SU-DHL-6 (cell line): Measurements from ENCODE around the gene SEPHS1.

ENCODE experiments used
- H2AFZ ChIP-seq: fragments of 200-600 bp; sonication (generic); 2 replicates; pipeline ENCODE4 v1.6.1; 2014; ENCODE audit warnings: low read depth, mild to moderate bottlenecking, moderate library complexity, mixed read lengths, antibody characterized with exemption, low read length; ENCODE audit not compliant: severe bottlenecking
- H3F3A ChIP-seq: fragments of 200-600 bp; shearing (Covaris generic); 2 replicates; pipeline ENCODE4 v1.6.0; 2016; ENCODE audit warnings: antibody characterized with exemption, mild to moderate bottlenecking; ENCODE audit not compliant: insufficient read depth
- H3K27ac ChIP-seq: fragments of 200-600 bp; sonication (generic); 2 replicates; pipeline ENCODE4 v1.5.1; 2016; ENCODE audit warnings: low read depth, mild to moderate bottlenecking, low read length, moderate library complexity, mixed read lengths
- H3K27me3 ChIP-seq: fragments of 200-600 bp; sonication (generic), shearing (Covaris generic); 2 replicates; pipeline ENCODE4 v1.6.0; 2014; ENCODE audit warnings: mild to moderate bottlenecking, low read length
- H3K36me3 ChIP-seq: fragments of 200-600 bp; sonication (generic); 2 replicates; pipeline ENCODE4 v1.6.1; 2014; ENCODE audit warnings: mild to moderate bottlenecking, low read length, mixed read lengths
- H3K4me2 ChIP-seq: fragments of 300-600, 200-600 bp; shearing (Covaris generic), sonication (generic); 2 replicates; pipeline ENCODE4 v1.6.0; 2014; ENCODE audit warnings: low read length, low read depth, mild to moderate bottlenecking; ENCODE audit not compliant: poor library complexity, severe bottlenecking
- H3K4me3 ChIP-seq: fragments of 200-600 bp; sonication (generic); 2 replicates; pipeline ENCODE4 v1.5.1; 2014; ENCODE audit warnings: antibody characterized with exemption, low read length, mild to moderate bottlenecking, mixed read lengths; ENCODE audit not compliant: insufficient read depth, poor library complexity, severe bottlenecking
- H3K79me2 ChIP-seq: fragments of 200-600 bp; sonication (generic); 2 replicates; pipeline ENCODE4 v1.6.1; 2014; ENCODE audit warnings: mild to moderate bottlenecking, low read length, moderate library complexity; ENCODE audit not compliant: insufficient read depth
- H3K9ac ChIP-seq: fragments of 200-600 bp; sonication (generic); 2 replicates; pipeline ENCODE4 v1.7.0; 2014; ENCODE audit warnings: mild to moderate bottlenecking, low read length
- H3K9me2 ChIP-seq: fragments of 200-600 bp; sonication (generic); replicated peaks from 2 replicates; pipeline ENCODE4 v1.6.1; 2014; ENCODE audit warnings: low read length; ENCODE audit not compliant: insufficient read depth
- H3K9me3 ChIP-seq: fragments of 200-600 bp; sonication (generic); 2 replicates; pipeline ENCODE4 v1.6.1; 2014; ENCODE audit warnings: low read length, mixed read lengths; ENCODE audit not compliant: insufficient read depth
- H4K20me1 ChIP-seq: fragments of 200-600 bp; sonication (generic); 2 replicates; pipeline ENCODE4 v1.6.1; 2014; ENCODE audit warnings: low read depth, mild to moderate bottlenecking, antibody characterized with exemption, low read length, moderate library complexity, mixed read lengths
- EZH2phosphoT487 ChIP-seq: fragments of 200-600 bp; sonication (generic), shearing (Covaris generic); conservative IDR thresholded peaks from 2 replicates; pipeline ENCODE4 v1.6.1; 2018; ENCODE audit warnings: mild to moderate bottlenecking, antibody characterized with exemption, low read length, moderate library complexity, mixed read lengths
- TF ChIP-seq, protein P1 (sequence below): fragments of 200-600 bp; sonication (generic); IDR thresholded peaks from one replicate; pipeline ENCODE4 v1.5.1; 2017; ENCODE audit warnings: antibody characterized with exemption, mild to moderate bottlenecking, low read length, moderate library complexity; ENCODE audit not compliant: insufficient read depth, poor library complexity, severe bottlenecking

SEPHS1 gene

DNA sequence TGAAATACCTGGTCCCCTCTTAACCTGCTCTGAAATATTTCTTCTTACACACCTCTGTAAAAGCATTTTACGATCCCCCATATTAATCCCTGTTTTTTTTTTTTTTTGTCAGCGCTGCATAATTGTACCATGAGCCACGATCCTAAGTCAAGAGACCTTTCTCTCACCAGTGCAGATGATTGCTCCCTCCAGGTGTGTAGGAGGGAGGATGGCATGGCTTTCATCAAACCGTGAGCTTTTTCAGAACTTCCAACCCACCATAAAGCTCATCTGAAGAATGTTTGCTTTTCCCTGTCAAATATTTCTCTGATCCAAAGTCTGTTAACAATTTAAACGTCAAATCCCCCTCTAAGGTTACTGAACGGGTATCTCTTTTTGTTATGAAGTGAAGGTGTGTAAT is 28.2 kb upstream of the SEPHS1 start:
- no peak overlapping the region for H3K4me3 ChIP-seq
- H3K9me3 ChIP-seq: no peaks in the 10 kb centered on the region
- H3K36me3 ChIP-seq: no peaks in the 10 kb centered on the region
- no peak overlapping the region for H2AFZ ChIP-seq
- no peak overlapping the region for H3K4me2 ChIP-seq
- H4K20me1 ChIP-seq: no peaks in the 10 kb centered on the region
- H3K9ac ChIP-seq: no peak overlapping the region
- no peaks in the 10 kb centered on the region for H3K9me2 ChIP-seq
- H3F3A ChIP-seq: no peaks in the 10 kb centered on the region
- H3K27ac ChIP-seq: no peak overlapping the region
- TF ChIP-seq, protein P1, sequence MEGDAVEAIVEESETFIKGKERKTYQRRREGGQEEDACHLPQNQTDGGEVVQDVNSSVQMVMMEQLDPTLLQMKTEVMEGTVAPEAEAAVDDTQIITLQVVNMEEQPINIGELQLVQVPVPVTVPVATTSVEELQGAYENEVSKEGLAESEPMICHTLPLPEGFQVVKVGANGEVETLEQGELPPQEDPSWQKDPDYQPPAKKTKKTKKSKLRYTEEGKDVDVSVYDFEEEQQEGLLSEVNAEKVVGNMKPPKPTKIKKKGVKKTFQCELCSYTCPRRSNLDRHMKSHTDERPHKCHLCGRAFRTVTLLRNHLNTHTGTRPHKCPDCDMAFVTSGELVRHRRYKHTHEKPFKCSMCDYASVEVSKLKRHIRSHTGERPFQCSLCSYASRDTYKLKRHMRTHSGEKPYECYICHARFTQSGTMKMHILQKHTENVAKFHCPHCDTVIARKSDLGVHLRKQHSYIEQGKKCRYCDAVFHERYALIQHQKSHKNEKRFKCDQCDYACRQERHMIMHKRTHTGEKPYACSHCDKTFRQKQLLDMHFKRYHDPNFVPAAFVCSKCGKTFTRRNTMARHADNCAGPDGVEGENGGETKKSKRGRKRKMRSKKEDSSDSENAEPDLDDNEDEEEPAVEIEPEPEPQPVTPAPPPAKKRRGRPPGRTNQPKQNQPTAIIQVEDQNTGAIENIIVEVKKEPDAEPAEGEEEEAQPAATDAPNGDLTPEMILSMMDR: no peak
- H3K27me3 ChIP-seq: no peaks in the 10 kb centered on the region
- no peaks in the 10 kb centered on the region for H3K79me2 ChIP-seq

DNA sequence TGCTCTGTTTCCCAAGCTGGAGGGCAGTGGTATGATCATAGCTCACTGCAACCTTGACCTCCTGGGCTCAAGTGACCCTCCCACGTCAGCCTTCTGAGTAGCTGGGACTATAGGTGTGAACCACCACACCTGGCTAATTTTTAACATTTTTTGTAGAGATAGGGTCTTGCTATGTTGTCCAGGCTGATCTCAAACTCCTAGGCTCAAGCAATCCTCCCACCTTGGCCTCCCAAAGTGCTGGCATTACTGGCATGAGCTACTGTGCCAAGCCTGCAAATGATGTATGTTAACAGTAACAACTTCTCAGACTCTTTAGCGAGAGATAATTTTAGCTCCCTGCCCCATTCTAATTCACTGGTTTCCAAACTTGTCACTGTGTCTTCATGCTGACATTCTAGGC is 27.7 kb upstream of the SEPHS1 start:
- H3K4me2 ChIP-seq: no peak overlapping the region
- H3K9me2 ChIP-seq: no peaks in the 10 kb centered on the region
- H4K20me1 ChIP-seq: no peaks in the 10 kb centered on the region
- TF ChIP-seq, protein P1: no peak
- no peak for TF ChIP-seq EZH2phosphoT487
- no peaks in the 10 kb centered on the region for H3K27me3 ChIP-seq
- H2AFZ ChIP-seq: no peak overlapping the region
- H3K9ac ChIP-seq: no peak overlapping the region
- no peaks in the 10 kb centered on the region for H3K79me2 ChIP-seq
- H3K27ac ChIP-seq: no peak overlapping the region
- no peaks in the 10 kb centered on the region for H3K36me3 ChIP-seq
- no peaks in the 10 kb centered on the region for H3F3A ChIP-seq
- no peak overlapping the region for H3K4me3 ChIP-seq
- H3K9me3 ChIP-seq: no peaks in the 10 kb centered on the region

DNA sequence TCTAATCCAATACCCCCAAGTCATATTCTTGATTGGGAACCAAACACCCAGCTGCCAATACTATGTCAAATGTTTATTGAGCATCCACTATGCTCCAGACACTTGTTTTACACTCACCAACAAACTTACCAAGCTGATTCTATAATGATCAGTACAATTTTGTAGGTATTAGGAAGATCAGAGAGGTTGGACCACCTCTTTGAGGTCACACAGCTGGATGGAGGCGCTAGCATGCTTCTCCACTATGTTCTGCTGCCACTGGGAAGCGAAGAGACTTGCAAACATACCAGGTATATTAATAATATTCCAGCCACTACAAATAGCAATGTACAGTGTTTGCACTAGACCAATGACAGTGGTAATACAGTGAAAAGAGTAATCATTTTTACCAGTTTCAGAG is 25.6 kb upstream of the SEPHS1 start:
- H4K20me1 ChIP-seq: no peaks in the 10 kb centered on the region
- no peaks in the 10 kb centered on the region for H3K9me3 ChIP-seq
- no peak overlapping the region for H3K27ac ChIP-seq
- no peak overlapping the region for H3K4me2 ChIP-seq
- H3K79me2 ChIP-seq: no peaks in the 10 kb centered on the region
- H2AFZ ChIP-seq: no peak overlapping the region
- H3F3A ChIP-seq: no peaks in the 10 kb centered on the region
- H3K9ac ChIP-seq: no peak overlapping the region
- no peaks in the 10 kb centered on the region for H3K9me2 ChIP-seq
- H3K36me3 ChIP-seq: no peaks in the 10 kb centered on the region
- no peak overlapping the region for H3K4me3 ChIP-seq
- TF ChIP-seq, protein P1: no peak
- TF ChIP-seq EZH2phosphoT487: no peak
- no peaks in the 10 kb centered on the region for H3K27me3 ChIP-seq

DNA sequence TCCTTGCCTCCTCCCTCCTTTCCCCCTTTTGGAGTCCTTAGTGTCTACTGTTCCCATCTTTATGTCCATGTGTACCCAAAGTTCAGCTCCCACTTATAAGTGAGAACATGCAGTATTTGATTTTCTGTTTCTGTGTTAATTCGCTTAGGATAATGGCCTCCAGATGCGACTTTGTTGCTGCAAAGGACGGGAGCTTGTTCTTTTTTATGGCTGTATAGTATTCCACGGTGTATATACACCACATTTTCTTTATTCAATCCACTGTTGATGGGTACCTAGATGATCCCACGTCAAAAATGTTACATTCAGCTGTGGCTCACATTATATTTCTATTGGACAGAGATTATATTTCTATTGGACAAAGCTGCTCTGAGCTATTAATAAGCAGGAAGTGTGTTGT is 24.4 kb upstream of the SEPHS1 start:
- no peaks in the 10 kb centered on the region for H4K20me1 ChIP-seq
- H3F3A ChIP-seq: no peaks in the 10 kb centered on the region
- no peak overlapping the region for H3K9ac ChIP-seq
- no peak overlapping the region for H3K4me3 ChIP-seq
- no peaks in the 10 kb centered on the region for H3K79me2 ChIP-seq
- H3K9me3 ChIP-seq: no peaks in the 10 kb centered on the region
- no peaks in the 10 kb centered on the region for H3K36me3 ChIP-seq
- no peak overlapping the region for H2AFZ ChIP-seq
- H3K4me2 ChIP-seq: no peak overlapping the region
- H3K27me3 ChIP-seq: no peaks in the 10 kb centered on the region
- no peak for TF ChIP-seq EZH2phosphoT487
- TF ChIP-seq, protein P1: no peak
- no peaks in the 10 kb centered on the region for H3K9me2 ChIP-seq
- no peak overlapping the region for H3K27ac ChIP-seq
